ENCODE measurements around the gene CCDC102B. TPM values are rescaled to one million over a fixed set of nuclear protein-coding genes. Genes with fewer than 3 reads are reported as not detected.
"Not testable (repeated sequence)": the region's sequence is repeated elsewhere in the genome, so short reads cannot be mapped to it uniquely, and the experiment has no call there.

CCDC102B gene
- total RNA-seq, 1 donor from 2014 or later, result 9.1 TPM

DNA sequence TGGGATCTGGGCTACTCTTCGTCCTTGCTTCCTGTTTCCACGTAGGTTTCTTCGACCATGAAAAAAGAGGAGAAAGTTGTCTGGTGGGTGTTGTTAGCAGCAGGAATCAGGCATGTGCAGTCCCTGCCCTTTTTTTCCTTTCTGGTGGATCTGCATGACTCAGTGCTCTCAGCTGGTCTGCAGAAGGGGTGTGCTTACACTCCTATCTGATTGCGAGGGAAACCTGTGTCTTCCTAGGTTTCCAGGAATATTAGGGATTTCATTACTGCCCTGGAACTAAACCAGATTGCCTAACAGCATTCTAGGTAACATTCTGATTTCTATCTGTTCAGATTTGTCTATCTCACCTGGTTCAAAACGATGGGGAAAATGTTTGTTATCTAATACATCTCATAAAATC lies 174.3 kb downstream of the CCDC102B start:
- no peak for DNase-seq (ENCODE audit: low spot score)

DNA sequence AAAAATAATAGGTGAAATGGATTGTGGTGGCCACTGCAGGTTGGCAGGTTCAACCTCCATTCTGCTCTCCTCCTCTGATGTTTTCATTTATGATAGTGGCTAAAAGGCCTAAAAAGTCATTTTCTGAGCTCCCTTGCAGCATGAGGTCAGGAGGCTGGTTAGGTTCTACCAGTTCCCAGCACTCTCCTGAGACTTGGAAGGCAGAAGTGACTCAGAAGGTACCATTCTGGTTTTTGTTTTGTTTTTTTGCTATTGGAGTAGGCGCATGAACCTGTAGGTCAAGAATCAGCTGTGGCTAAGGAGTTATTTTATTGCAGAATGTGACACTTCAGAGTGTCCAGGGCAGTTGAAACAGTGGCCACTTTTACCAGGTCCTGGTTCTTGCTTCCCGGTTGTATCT lies 181.9 kb downstream of the CCDC102B start:
- no peak for DNase-seq (ENCODE audit: low spot score)

DNA sequence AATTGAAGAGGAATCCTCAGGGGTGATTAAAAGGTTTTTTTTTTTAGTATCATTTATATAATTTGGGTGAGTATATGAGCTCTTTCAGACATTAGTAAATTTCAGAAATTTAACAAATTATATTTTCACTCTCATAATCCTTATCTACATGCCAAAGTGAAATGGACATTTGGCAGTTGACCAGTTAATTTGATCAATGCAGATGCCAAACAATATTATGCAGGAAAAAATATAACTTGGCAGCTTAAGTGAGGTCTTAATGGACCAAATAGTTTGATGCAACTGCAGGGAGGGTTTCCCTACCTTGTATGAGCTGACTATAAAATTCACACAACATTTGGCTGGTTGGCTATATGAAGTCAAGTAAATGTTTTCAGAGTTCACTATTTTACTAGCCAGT lies 185.2 kb downstream of the CCDC102B start:
- no peak for DNase-seq (ENCODE audit: low spot score)

DNA sequence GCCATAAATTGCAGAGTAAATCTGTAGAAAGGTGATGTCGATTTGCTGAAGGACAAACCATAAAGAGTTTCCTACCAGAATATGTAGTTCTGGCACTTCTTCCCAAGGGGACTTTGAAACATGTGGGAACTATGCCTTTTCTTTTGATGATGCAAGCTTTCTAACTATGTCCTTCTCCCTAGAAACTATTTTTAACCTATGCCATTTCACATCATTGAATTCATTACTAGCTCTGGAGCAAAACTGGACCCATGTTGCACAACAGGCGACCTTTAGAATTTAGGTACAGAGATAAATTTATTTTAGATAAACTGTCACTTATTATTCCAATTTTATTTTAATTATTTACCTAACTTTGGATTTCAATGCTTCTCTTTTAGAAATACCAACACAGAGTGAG lies 186.5 kb downstream of the CCDC102B start:
- no peak for DNase-seq (ENCODE audit: low spot score)

DNA sequence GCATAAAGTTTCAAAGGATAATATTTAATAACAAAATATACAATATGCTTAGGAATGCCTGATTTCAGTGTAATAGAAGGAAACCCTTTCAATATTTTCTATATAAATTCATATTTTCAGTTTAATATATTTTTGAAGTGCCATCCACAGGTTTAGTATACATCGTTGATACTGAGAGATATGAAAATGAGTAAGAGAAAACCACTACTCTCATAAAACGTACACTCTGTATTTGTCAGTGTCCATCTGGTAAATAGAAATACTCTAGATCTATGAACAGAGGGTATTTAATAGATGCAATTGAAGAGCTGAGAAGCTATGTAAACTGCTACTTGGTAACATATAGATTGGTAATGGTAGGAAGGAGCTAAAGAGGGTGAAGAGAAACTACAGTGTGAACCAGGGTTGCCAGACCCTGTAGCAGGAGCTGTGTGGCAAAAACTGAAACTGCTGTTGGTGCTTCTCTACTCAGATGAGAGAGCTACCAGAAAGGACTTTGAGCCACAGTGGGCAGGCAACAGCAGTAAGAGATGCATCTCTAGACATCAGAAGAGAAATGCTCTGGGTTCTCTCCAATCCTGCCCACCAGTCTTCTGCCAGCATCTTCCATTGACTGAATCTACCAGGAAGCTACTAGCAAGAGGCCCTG lies 187.4 kb downstream of the CCDC102B start:
- no peak for DNase-seq (ENCODE audit: low spot score)

DNA sequence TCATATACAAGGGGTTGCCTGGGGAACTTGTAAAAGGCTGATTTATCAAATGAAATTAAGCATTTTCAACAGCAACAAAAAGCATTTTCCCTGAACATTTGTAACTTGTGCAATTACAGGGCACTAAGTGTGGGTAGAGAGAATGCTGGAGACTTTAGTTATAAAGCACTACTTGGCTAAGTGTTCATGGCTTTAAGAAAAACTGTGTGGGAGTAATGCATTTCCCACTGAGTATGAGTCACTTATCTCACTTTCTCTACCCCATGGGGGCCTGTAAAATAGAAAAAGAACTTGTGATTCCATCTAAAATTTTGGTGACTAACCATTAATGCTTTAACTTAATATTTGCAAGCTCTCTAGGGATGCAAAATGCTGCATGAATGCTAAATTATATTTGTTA lies 193.4 kb downstream of the CCDC102B start:
- DNase-seq (ENCODE audit: low spot score), result no peak

DNA sequence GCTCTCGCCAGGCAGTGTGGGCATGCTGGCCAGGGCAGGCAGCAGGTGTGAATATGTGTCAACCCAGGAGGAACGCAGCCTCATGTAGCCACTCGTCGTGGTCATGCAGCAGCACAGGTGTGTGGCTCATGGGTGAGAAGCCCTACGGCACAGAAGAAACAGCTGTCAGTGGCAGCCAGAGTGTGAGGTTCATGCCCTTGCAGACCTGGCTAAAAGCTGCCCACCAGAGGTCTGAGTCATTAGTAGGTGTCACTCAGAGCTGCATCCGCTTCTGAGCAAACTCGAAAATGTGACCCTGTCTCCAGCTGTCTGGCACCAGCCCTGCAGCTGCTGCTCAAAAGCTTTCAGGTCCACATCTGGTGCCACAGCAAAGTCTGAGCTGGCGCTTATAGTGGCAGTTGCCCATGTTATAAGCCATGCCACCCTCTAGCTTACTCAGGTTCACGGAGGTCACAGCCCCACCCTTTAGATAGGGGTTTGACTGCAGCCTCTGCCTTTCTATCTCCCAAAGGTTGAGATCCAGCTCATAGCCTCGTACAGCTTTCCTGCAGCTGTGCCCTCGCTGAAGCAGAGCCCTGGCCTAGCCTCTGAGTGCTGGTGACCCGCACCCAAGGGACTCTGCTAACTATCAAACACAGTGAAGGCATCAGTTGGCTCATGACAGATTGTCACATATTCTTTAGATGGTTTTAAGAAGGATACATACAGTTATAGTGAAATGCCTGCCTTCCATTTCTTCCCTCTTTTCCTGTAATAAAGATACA lies 195.0 kb downstream of the CCDC102B start:
- DNase-seq (ENCODE audit: low spot score), result no peak

DNA sequence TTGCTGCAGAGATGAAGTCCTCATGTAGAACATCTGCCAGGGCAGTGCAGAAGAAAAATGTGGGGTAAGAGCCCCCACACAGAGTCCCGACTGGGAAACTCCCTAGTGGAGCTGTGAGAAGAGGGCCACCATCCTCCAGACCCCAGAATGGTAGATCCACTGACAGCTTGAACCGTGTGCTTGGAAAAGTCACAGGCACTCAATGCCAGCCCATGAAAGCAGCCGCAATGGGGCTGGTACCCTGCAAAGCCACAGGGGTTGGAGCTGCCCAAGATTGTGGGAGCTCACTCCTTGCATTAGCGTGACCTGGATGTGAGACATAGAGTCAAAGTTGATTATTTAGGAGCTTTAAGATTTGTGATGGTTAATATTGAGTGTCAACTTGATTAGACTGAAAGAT lies 197.8 kb downstream of the CCDC102B start:
- no peak for DNase-seq (ENCODE audit: low spot score)

DNA sequence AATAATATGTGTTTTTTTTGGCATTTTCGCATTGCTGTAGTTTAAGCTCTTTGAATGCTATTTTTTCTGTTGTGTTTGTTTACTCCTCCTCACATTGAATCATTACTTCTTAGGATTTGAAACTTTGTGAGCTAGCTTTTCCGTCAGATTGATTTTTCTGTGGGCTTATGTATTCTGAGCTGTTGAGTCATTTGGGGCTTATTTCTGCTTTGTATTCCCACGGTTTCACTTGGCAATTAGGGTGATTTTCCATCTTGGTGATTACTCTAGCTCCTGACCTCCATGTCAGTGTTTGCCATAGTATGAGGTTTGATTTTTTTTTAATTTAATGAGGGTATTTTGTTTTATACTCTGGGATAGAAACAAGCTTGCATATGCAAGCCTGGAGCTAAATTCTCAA lies 200.0 kb downstream of the CCDC102B start:
- no peak for DNase-seq (ENCODE audit: low spot score)

DNA sequence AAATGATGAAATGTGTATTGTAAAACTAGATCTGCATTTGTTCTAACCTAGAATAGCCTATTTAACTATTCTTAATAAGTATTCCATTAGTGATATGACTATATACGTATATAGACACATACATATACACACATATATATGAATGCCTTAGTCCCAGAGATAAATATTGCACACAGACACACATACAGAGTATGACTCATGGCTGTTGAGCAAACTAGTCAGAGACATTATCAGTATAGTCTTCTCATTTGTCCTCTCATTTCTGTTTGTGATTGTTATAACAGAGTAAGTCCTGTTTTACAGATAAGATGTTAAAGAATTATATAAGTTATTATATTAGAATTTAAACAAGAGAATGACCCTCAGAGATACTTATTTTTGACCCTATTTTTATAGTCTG lies 202.5 kb downstream of the CCDC102B start:
- DNase-seq (ENCODE audit: low spot score), result no peak

DNA sequence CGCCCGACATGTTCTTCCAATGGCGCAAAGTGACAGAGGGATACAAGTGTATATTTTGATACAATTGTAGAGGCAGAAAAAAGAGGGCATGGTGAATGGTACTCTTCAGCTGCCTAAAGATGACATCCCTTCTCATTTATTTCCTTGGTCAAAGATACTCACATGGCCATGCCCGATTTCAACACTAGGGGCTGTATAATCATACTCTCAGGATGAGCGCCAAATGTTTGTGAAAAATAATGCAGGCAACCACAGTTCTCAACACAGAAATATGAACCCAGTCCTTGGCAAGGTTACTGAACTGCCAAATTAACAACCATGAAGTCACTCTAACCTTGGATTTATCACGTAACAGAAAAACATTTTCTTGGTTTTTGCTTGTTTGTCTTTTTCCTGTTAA lies 204.4 kb downstream of the CCDC102B start:
- no peak for DNase-seq (ENCODE audit: low spot score)

DNA sequence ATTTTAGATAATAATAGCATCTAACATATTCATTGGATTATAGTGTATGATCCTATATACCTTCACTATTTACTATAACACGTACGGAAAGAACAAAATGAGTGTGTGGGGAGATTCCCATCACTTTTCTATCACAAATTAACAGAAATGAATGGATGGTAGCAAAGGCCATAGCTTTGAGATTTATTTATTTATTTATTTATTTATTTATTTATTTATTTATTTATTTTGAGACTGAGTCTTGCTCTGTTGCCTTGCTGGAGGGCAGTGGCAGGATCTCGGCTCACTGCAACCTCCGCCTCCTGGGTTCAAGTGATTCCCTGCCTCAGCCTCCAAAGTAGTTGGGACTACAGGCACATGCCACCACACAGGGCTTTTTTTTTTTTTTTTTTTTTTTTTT lies 208.3 kb downstream of the CCDC102B start:
- not testable (repeated sequence) for DNase-seq (ENCODE audit: low spot score)

DNA sequence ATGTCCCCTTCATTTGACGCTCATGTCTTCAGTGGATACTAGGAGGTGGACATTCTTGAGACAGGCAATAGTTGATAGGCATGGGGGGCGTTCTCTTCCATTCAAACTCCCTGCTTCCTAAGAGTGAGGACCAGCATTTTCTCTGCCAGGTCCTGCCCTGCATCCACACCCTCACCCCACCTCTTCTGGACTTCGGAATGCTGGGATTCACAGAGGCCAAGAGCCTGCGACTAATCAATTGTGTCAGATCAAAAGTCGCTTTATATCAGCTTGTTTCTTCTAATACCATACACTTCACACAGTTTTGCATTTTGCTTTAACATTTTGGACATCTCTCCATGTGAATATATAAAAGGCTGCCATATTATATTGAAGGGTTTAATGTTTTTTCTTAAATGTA lies 210.7 kb downstream of the CCDC102B start:
- no peak for DNase-seq (ENCODE audit: low spot score)

DNA sequence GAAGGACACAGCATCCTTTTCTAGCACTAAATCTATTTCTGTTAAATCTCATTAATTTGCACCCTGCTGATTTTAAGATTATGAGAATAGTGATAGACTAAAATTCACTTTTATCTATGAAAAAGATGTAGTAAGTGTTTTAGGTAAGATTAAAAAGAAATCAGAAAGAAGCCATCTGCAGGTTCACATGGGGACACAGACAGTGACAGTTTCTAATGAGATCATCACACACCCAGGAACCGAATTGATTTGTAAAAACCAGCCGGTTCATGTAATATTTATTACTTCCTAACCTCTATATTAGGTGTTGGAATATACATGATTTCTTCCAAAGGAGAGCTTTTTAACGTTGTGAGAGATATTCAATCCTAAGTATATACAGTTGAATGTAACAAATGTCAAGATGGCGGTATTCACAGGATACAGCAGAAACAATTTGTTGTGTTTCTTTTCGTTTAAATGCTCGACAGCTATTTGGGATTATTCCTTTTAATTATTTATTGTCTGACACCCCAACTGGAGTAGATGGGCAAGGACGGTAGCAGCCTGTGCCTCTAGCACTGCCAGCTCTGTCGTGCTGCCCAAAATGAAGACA lies 223.4 kb downstream of the CCDC102B start:
- no peak for DNase-seq (ENCODE audit: low spot score)

DNA sequence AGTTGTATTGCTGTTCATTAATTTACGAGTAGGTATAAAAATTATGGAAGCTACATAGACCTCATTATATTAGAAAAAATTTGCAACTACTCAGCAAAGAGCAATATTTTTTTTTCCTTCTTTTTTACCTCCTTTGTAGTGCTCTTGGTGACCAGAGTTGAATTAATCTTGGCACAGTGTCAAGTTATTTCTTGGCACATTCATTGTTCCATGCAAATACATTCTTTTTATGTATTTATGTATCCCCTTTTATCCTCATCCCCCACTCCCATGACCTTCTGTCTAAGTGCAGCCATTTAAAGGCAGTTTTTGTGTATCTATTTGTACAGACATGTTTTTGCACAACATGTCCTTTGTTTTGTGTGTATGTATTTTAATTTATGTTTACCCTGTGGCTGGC lies 224.5 kb downstream of the CCDC102B start:
- DNase-seq (ENCODE audit: low spot score), result no peak

DNA sequence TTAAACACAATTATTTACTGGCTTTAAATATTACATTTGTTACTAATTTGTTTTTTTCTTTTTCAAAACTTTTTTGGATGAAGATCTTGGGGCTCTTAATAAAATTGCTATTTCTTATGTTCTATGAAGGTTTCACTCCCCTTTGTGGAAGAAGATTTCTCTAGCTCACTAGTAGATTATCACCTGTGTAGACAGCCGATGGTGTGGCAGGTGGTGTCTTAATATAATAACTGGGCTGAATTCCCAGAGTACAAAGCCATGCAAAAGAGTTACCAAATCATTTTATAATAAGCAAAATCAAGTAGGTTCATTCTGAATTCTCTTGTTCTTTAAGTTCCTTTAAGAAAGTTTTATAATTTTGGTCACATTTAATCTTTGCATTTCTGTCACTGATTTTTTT lies 233.7 kb downstream of the CCDC102B start:
- DNase-seq (ENCODE audit: low spot score), result no peak

DNA sequence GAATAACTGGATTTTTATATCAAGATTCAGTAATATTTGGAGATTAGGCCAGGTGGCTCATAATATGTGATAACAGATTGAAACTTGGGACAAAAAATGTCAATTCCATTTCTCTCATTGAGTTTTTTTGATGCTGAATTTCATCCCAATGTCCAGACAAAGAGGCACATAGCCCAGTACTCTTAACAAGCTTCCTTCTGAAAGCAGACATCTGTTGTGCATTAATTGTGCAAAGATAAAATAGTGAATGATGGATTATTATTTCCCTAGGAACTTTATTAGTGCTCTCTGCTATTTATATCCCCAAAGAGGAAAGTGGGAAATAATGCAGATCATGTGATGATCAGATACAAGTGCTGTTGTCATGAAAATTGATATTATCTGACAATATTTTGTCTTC lies 234.1 kb downstream of the CCDC102B start:
- no peak for DNase-seq (ENCODE audit: low spot score)

DNA sequence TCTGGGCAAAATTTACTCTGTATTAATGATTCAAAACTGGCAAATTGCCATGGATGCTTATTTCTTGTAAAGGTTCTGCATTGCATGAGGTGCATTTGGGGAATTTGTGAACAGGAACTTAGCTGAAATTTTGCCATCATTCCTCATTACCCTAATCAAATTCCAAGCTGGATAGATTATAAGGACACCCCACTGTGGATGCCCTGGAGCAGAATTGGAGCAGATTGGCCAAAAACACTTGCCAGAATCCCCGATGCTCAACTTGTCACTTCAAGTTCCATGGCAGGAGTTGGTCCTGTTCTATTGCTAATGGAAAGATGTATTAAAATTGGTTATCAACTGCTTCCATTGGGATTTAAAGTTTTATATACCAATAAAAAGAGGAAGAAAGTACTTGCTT lies 237.9 kb downstream of the CCDC102B start:
- DNase-seq (ENCODE audit: low spot score), result no peak

DNA sequence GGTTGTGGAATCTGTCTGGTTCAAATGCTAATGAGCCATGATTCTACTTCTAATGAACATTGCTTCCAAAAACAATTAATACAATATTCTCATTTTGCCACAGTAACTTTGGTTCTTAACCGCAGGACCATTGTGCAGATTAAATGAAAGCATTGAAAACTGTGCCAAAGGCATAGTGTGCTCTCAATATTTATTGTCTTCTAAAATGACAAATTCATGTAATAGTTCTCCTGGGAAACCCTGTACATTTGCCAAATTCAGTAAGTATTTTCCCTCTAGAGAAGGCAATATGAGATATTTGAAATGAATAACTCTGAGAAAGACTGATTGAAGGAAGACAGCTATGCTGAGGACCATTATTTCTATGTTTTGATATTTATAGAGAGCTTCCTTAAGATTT lies 246.3 kb downstream of the CCDC102B start:
- DNase-seq (ENCODE audit: low spot score), result no peak

DNA sequence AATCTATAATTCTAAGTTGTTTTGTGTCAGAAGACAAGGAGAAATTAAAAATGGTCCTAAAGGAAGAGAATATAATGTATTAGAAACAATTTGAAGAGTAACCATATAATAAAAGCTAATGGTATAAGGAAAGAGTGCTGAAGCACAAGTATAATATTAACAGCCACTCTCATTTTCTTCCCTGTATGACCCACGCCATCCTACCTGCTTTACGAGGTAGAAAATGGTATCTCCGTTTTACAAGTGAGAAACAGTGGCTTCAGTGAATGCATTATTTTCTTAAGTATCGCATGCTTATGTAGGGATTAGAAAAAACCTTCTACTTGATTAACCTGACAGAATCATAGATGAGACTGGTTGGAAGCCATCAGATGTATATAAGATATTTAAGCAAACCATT lies 266.2 kb downstream of the CCDC102B start:
- no peak for DNase-seq (ENCODE audit: low spot score)

DNA sequence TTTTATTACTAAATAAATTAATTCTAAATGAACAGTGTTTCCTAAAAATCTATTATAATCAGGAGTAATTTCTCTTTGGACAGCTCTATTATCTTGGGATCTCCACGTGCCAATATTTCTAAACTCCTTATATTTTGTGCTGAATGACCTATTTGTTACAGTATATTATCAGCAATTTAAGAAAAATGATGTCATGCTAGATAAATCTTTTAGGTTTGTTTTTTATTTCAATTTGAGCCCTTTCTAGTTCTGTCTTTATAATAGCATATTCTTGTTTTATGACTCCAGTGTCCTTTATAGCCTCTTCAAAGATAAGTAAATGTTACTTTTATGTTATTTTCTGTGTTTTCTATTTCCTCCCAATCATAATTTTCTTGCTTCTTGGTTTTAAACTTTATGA lies 269.2 kb downstream of the CCDC102B start:
- no peak for DNase-seq (ENCODE audit: low spot score)

DNA sequence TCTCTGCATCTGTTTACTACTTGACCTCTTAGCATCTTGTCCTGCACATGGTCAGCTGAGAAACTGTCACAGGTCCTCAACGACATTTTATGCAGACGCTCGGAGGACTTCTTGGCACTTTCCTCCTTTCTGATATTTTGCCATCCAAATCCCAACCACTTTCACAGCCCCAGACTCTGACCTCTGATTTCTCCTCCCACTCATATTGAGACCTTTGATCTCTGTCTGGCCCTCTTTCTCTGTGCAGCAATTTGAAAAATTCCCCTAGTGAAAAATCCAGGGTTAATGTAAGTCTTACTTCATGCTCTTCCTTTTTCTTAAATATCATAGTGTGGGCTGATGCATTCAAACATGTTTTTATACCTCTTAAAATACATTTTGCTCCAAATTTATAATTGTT lies 273.8 kb downstream of the CCDC102B start:
- no peak for DNase-seq (ENCODE audit: low spot score)

DNA sequence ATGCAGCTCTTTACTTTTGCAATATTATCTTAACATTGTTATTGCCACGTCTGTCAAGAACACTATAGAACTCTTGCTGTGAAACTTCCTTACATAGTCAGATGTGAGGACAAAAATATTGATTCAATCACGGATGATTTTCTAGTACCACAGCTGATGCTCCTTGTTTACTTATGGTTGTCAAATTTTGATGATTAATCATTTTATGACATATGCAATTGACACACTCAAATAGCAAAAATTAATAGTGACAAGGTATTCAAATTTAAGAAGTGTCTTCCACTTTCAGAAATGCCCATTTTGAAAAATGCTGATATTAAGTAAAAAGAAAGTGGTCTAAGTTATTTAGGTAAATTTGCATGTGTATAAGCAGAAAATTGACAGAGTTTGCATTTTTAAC lies 284.0 kb downstream of the CCDC102B start:
- DNase-seq (ENCODE audit: low spot score), result no peak

Measured in ureter (tissue), 1 donor.